K562 treated with DMSO at 1 percent for 48 hours (cell line): ENCODE data around the gene DRG1. TPM values are rescaled to one million over a fixed set of nuclear protein-coding genes. Genes with fewer than 3 reads are reported as not detected.

Experiments used
- total RNA-seq: library from RNA; unstranded; fragments of 300-600 nt; gene quantifications from 2 replicates; pipeline ENCODE4 v1.2.3, GENCODE V29; 2022; ENCODE audit warnings: low replicate concordance; ENCODE audit errors: extremely low read depth

DRG1 gene, protein sequence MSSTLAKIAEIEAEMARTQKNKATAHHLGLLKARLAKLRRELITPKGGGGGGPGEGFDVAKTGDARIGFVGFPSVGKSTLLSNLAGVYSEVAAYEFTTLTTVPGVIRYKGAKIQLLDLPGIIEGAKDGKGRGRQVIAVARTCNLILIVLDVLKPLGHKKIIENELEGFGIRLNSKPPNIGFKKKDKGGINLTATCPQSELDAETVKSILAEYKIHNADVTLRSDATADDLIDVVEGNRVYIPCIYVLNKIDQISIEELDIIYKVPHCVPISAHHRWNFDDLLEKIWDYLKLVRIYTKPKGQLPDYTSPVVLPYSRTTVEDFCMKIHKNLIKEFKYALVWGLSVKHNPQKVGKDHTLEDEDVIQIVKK
- total RNA-seq, result not detected in 2 replicates

DNA sequence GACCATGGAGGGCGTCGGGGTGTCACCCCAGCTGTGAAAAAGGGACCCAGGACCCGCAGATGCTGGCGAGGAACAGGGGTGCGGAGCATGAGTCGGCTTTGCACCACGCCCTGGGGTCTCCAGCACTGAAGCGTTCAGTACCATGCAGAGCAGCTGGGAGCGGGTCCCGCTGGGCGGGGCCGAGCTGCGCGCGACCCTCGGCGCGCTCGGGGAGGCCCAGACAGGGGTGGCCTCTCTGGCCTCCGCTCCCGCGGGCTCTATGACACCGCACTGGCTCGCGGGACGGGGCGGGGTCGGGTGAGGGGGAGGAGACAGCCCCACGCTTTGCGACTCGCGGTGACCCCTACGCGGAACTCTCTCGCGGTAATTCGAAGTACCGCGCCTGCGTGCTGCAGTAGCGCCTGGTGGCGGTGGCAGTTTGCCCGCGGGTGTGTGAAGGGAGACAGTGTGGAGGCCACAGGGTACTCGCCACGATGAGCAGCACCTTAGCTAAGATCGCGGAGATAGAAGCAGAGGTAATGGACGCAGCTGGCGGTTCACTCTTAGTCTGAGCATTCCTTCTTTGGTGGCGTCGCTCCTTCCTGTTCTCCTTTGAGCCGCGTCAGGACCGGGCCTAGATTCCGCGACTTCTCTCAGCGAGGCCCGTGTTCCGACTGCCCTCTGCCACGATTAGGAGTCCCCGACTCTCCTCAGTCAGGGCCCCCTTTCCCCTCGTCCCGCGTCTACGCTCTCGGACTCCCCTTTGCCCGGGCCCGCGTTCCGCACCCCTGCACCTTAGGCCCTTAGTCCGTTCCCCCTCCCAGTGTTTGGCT, at the start of gene DRG1:
DRG1 (plus strand) TSS at position 394 of the 812 bp plus-strand sequence; CDS start at position 474, 80 bp downstream.

Other genes with a start within 250 kb of the DRG1 start
- gene RNF185, start 239.4 kb upstream of the DRG1 start, total RNA-seq, result not detected in 2 replicates
- not detected in 2 replicates for gene LIMK2, start 187.3 kb upstream of the DRG1 start, total RNA-seq
- gene PIK3IP1, start 107.1 kb upstream of the DRG1 start, total RNA-seq, result not detected in 2 replicates
- not detected in 2 replicates for gene PATZ1, start 53.3 kb upstream of the DRG1 start, total RNA-seq
- not detected in 2 replicates for gene EIF4ENIF1, start 90.2 kb downstream of the DRG1 start, total RNA-seq
- gene SFI1, start 96.9 kb downstream of the DRG1 start, total RNA-seq, result not detected in 2 replicates